ENCODE measurements around the gene THUMPD3. TPM values are rescaled to one million over a fixed set of nuclear protein-coding genes. Genes with fewer than 3 reads are reported as not detected.

The THUMPD3 gene
- 38.6 TPM for total RNA-seq

GRCh38 chr3:9362731-9363530 lies at the start of gene THUMPD3:
Gene THUMPD3, plus strand, starts transcription at chr3:9363054. Its CDS starts 2,015 bp downstream, at chr3:9365069.
- peak; percentile 96 for DNase-seq

GRCh38 chr3:9314796-9315195 lies 48.1 kb upstream of the THUMPD3 start:
- DNase-seq: no peak

GRCh38 chr3:9316881-9317361 lies 45.9 kb upstream of the THUMPD3 start:
- DNase-seq: peak; percentile 58

GRCh38 chr3:9322780-9323179 lies 40.1 kb upstream of the THUMPD3 start:
- no peak for DNase-seq

- DNase-seq: no peak
Observed at GRCh38 chr3:9324944-9325343, 37.9 kb upstream of the THUMPD3 start.

- DNase-seq: no peak
Observed at GRCh38 chr3:9327578-9327977, 35.3 kb upstream of the THUMPD3 start.

GRCh38 chr3:9330166-9330703 lies 32.6 kb upstream of the THUMPD3 start:
- DNase-seq: no peak

- DNase-seq: no peak
Observed at GRCh38 chr3:9331171-9331570, 31.7 kb upstream of the THUMPD3 start.

- no peak for DNase-seq
Observed at GRCh38 chr3:9332250-9333030, 30.4 kb upstream of the THUMPD3 start.

- peak; percentile 68 for DNase-seq
Observed at GRCh38 chr3:9339761-9340471, 22.9 kb upstream of the THUMPD3 start.

GRCh38 chr3:9340472-9340902 lies 22.4 kb upstream of the THUMPD3 start:
- DNase-seq: no peak

GRCh38 chr3:9342696-9343095 lies 20.2 kb upstream of the THUMPD3 start:
- DNase-seq: no peak

GRCh38 chr3:9343115-9343514 lies 19.7 kb upstream of the THUMPD3 start:
- no peak for DNase-seq

GRCh38 chr3:9345041-9345440 lies 17.8 kb upstream of the THUMPD3 start:
- no peak for DNase-seq

GRCh38 chr3:9346141-9346540 lies 16.7 kb upstream of the THUMPD3 start:
- DNase-seq: no peak

- no peak for DNase-seq
Observed at GRCh38 chr3:9347081-9347480, 15.8 kb upstream of the THUMPD3 start.

GRCh38 chr3:9347887-9348286 lies 15.0 kb upstream of the THUMPD3 start:
- DNase-seq: no peak

- no peak for DNase-seq
Observed at GRCh38 chr3:9349321-9350117, 13.3 kb upstream of the THUMPD3 start.

- peak; percentile 31 for DNase-seq
Observed at GRCh38 chr3:9351709-9352126, 11.1 kb upstream of the THUMPD3 start.

- peak; percentile 84 for DNase-seq
Observed at GRCh38 chr3:9352917-9353752, 9.7 kb upstream of the THUMPD3 start.

Data from tongue (tissue), 2 donors.